ENCODE measurements around the gene DAPP1. TPM values are rescaled to one million over a fixed set of nuclear protein-coding genes. Genes with fewer than 3 reads are reported as not detected.
"Not testable (repeated sequence)": the region's sequence is repeated elsewhere in the genome, so short reads cannot be mapped to it uniquely, and the experiment has no call there.

DAPP1 gene
- total RNA-seq, 1 experiment from 2014 or later, result not detected

DNA sequence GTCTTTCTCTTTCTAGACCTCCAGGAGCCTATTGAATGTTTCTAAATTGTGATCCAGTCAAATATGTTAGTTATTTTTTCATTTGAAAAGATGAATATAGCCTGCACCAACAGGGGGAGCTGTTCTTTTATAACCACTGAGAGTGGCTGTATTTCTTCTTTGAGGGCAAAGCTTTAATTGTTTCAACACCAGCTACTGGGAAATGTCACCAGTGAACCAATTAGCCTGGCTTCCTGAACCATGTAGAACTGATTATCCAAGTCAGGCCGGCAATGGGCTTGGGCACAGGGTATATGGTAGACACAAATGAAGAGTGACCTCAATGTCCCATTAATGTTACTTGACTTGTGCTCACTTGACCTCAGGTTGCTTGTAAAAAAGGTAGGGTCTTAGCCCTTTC lies 4.8 kb upstream of the DAPP1 start:
- Histone ChIP-seq H3K27me3 (ENCODE audit: control insufficient read depth, insufficient read depth, low read length) (no peaks in the 10 kb centered on the region), H3K4me3 (ENCODE audit: insufficient read depth, low read depth, low read length) (no peak overlapping the region), H3K36me3 (replicated peaks; ENCODE audit: control insufficient read depth, insufficient read depth, low read length) (no peaks in the 10 kb centered on the region)
- DNase-seq, result no peak

DNA sequence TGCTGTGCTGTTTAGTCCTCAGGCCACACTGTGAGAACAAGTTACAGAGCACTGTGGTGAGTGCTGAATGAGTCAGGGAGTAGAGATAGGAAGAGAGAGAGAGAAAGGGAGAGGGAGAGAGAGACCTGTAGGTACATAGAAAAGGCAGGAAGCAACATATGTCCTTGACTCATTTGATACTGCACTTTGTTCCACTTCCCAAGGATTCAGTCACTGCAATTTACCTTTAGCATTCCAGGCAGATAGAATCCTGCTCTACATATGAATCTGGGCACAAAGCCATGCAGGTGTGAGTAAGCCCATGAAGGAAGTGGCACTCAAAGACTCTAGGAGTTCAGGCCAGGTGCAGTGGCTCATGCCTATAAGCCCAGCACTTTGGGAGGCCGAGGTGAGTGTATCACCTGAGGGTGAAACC lies 1.0 kb upstream of the DAPP1 start:
- no peak for DNase-seq
- no peaks in the 10 kb centered on the region for H3K27me3 ChIP-seq (ENCODE audit: control insufficient read depth, insufficient read depth, low read length)
- no peak overlapping the region for H3K4me3 ChIP-seq (ENCODE audit: insufficient read depth, low read depth, low read length)

DNA sequence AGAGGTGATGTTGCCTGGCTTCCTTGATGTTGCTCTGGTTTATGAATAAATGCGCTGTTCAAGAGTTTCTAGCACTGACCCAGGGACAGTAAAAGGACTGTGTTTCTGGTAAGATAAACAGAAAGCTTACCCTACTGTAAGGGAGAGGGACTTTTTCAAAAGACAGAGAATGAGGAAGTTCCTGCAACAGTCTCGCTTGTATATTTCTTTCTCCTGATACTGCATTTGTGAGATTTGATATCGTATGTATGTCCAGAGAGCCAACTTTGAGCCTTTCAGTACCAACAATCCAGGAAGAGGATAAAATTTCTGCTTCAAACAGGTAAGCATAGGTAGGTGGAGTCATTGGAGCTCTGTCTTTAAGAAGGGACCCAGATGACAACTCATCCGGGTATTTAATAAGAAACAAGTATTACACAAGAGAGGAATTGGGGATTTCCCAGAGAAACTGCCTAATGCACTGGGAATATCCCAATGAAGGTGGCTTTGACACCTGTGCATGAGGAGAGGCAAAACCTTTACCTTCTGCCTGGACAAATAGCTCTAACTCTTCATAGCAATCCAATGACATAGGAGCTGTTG lies 773 bp downstream of the DAPP1 start:
- H3K27me3 ChIP-seq (ENCODE audit: control insufficient read depth, insufficient read depth, low read length), result no peaks in the 10 kb centered on the region
- DNase-seq, result no peak
- H3K36me3 ChIP-seq (replicated peaks; ENCODE audit: control insufficient read depth, insufficient read depth, low read length), result no peaks in the 10 kb centered on the region
- no peak overlapping the region for H3K4me3 ChIP-seq (ENCODE audit: insufficient read depth, low read depth, low read length)

More for the DNA sequence above, 1.0 kb upstream of the DAPP1 start:
- H3K36me3 ChIP-seq (replicated peaks; ENCODE audit: control insufficient read depth, insufficient read depth, low read length), result no peaks in the 10 kb centered on the region

DNA sequence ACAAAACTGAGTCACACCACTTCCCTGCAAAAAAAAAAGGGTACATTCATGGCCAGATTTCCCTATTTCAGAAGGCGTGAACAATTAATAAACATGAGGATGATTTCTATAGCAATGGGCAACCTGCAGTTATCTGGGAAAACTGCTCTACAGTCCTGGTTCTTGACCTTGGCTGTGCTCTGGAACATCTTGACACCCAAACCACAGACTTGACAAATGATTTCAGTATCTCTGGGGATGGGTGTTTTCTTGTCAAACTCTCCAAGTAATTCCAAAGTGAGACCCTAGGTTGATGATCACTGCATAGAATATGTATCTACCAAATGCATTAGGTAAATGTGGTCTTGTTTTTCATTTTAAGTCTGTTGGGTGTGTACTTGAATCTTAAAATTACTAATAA lies 2.0 kb downstream of the DAPP1 start:
- H3K27me3 ChIP-seq (ENCODE audit: control insufficient read depth, insufficient read depth, low read length), result no peaks in the 10 kb centered on the region
- no peak for DNase-seq

DNA sequence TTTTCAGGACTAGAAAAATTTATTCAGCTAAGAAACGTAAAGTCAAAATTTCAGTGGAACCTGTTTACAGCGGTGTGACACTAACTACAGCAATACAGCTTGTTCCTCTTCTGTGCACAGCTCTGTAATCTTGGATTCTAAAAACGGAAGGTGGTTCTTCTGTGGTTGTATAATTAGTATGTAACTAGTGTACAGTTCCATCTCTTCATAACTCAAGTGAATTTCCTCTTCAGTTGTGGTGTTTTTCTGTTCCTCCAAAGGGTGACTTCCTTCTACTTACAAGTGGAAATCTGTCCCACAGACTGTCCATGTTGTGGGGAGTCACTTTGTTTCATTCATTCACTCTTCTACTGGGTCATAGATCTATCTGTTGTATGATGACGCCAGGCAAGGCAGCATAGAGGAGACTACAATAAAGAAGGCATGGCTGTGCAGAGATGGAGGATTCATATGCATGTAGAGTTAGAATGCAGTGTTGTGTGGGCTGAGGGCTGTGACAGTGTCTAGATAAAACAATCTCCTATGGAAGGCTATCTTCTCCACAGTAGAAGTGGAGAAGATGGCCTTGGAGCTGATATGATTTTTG lies 5.4 kb downstream of the DAPP1 start:
- H3K36me3 ChIP-seq (replicated peaks; ENCODE audit: control insufficient read depth, insufficient read depth, low read length), result no peaks in the 10 kb centered on the region
- no peak overlapping the region for H3K4me3 ChIP-seq (ENCODE audit: insufficient read depth, low read depth, low read length)
- H3K27me3 ChIP-seq (ENCODE audit: control insufficient read depth, insufficient read depth, low read length), result no peaks in the 10 kb centered on the region
- no peak for DNase-seq

More for the DNA sequence above, 2.0 kb downstream of the DAPP1 start:
- Histone ChIP-seq H3K36me3 (replicated peaks; ENCODE audit: control insufficient read depth, insufficient read depth, low read length) (no peaks in the 10 kb centered on the region), H3K4me3 (ENCODE audit: insufficient read depth, low read depth, low read length) (no peak overlapping the region)

DNA sequence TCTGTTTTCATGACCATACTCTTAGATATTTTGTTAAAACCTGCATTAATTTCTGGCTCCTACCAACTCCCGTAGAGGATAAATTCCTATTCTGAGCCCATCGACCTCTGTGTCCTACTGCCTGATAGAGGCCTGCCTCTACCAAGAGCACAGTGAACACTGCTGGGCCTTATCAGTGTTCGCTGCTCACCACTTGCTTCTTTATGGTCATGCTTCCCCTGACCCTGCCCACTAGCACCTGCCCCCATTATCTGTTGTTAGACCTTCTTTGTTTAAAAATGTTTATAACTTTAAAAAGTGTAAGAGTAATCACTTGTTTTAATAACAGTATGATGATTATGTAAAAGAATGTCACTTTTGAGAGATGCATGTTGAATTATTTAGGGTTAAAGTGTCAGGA lies 6.1 kb downstream of the DAPP1 start:
- no peak for DNase-seq
- no peak overlapping the region for H3K4me3 ChIP-seq (ENCODE audit: insufficient read depth, low read depth, low read length)
- H3K36me3 ChIP-seq (replicated peaks; ENCODE audit: control insufficient read depth, insufficient read depth, low read length), result no peaks in the 10 kb centered on the region
- no peaks in the 10 kb centered on the region for H3K27me3 ChIP-seq (ENCODE audit: control insufficient read depth, insufficient read depth, low read length)

DNA sequence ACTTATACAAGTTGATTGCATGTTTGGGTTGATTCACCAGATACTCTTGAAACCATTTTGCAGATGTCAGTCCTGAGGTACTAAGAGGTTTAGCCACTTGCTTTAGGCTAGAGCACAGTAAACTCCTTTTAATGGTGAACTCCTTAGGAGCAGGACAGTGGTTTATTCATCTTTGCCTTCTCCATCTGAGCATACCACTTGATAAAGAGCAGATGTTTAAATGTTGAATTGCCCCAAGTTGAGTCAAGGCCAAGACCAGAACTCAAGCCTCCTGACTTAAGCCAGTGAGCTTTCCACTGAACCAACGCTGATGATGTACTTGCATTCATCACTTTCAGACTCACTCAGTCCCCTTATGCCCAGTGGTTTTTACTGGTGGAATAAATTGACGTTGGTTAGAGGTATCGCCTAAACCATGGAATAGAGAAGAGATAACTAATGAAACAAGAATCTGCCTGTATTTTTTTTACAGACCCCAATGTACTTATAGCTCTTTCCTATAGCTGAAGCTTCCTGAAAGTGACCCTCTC lies 7.5 kb downstream of the DAPP1 start:
- DNase-seq, result no peak
- H3K36me3 ChIP-seq (replicated peaks; ENCODE audit: control insufficient read depth, insufficient read depth, low read length), result no peaks in the 10 kb centered on the region
- H3K27me3 ChIP-seq (ENCODE audit: control insufficient read depth, insufficient read depth, low read length), result no peaks in the 10 kb centered on the region
- no peak overlapping the region for H3K4me3 ChIP-seq (ENCODE audit: insufficient read depth, low read depth, low read length)

DNA sequence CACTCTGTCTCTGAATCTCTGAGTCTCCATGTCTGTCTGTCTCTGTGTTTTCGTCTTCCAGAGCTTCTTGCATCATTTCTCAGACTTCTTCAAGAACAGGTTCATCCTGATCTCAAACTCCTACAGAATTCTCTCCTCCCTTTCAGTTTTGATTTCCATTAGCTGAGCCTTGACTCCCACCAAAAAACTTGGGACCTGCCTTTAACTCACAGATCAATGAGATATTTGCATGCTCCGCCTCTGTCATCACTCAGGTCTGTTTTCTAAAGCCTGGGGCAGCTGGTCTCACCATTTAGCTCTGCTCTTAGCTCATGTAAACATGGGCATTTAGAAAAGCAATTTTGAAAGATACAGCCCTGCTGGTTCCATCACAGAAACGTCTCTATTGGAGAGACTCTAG lies 8.6 kb downstream of the DAPP1 start:
- DNase-seq, result no peak
- Histone ChIP-seq H3K4me3 (ENCODE audit: insufficient read depth, low read depth, low read length) (no peak overlapping the region), H3K36me3 (replicated peaks; ENCODE audit: control insufficient read depth, insufficient read depth, low read length) (no peaks in the 10 kb centered on the region), H3K27me3 (ENCODE audit: control insufficient read depth, insufficient read depth, low read length) (no peaks in the 10 kb centered on the region)

DNA sequence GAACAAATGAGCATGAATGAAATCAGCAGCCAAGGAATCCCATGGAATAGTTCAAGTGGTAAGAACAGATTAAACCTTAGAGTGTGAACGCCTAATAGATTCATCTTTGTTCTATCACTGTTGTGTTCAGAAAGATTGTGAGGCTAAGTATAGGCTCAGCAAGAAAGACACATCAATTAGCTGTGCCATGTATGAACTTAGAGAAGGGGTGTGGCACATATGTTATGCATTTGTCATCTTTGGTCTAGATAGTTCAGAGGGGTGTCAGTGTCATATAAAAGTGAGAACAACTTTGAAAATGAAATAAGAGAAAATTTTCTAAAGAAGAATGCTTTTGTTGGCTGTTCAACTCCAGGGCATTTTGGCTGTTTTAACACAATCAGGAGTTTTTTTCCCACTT lies 9.4 kb downstream of the DAPP1 start:
- Histone ChIP-seq H3K27me3 (ENCODE audit: control insufficient read depth, insufficient read depth, low read length) (no peaks in the 10 kb centered on the region), H3K36me3 (replicated peaks; ENCODE audit: control insufficient read depth, insufficient read depth, low read length) (no peaks in the 10 kb centered on the region), H3K4me3 (ENCODE audit: insufficient read depth, low read depth, low read length) (no peak overlapping the region)
- DNase-seq, result no peak

DNA sequence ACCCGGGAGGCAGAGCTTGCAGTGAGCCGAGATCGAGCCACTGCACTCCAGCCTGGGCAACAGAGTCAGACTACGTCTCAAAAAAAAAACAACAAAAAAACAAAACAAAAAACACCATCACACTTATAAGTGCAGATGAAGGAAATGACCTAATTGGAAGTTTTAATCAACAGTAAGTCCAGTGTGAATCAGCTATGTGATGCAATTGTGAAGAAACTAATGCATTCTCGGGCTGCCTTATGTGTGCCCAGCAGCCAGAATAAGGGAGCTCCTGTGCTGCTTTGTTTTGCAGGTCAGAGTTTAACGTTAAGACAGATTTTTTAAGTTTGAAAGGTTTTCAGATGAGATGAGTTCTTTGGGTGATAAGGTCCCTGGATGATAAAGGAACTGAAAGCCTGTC lies 10.8 kb downstream of the DAPP1 start:
- no peak overlapping the region for H3K4me3 ChIP-seq (ENCODE audit: insufficient read depth, low read depth, low read length)
- no peak for DNase-seq
- no peaks in the 10 kb centered on the region for H3K27me3 ChIP-seq (ENCODE audit: control insufficient read depth, insufficient read depth, low read length)
- H3K36me3 ChIP-seq (replicated peaks; ENCODE audit: control insufficient read depth, insufficient read depth, low read length), result no peaks in the 10 kb centered on the region

DNA sequence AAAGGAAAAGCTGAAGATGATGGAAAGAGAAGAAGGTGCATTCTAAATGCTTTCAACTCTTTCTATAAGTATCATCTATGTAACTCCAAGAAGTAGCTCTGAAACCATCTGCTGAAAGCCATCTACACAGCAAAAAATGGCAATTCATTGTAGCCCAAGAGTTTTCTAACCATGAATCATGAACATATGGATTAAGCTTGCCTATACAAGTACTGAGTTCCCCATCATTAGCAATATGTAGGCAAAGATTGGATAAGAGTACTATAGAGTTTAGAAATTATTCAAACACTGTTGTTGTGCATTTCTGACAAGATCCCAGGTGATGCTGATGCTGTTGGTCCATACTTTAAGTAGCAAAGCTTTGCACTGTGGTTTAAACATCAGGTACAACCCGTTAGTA lies 11.2 kb downstream of the DAPP1 start:
- no peaks in the 10 kb centered on the region for H3K27me3 ChIP-seq (ENCODE audit: control insufficient read depth, insufficient read depth, low read length)
- no peak for DNase-seq
- H3K36me3 ChIP-seq (replicated peaks; ENCODE audit: control insufficient read depth, insufficient read depth, low read length), result no peaks in the 10 kb centered on the region
- H3K4me3 ChIP-seq (ENCODE audit: insufficient read depth, low read depth, low read length), result no peak overlapping the region

DNA sequence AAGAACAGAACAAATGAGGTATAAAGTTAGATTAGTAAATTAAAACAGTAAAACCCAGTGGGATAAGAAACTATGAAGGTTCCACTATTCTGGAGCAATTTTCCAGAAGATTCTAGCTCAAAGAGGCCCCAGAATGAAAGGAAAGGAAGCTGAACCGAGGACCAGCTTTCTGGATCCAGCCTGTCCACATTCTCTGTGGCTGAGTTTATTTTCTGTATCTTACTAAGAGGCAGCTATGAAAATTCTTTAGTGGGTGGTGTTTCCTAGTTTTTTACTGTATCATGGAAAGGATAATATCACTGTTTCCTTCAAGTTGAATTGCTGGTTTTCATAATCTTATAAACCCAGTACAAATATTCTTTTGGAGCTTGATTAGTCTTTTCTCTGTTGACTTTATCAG lies 11.8 kb downstream of the DAPP1 start:
- no peak for DNase-seq
- H3K36me3 ChIP-seq (replicated peaks; ENCODE audit: control insufficient read depth, insufficient read depth, low read length), result no peaks in the 10 kb centered on the region
- no peak overlapping the region for H3K4me3 ChIP-seq (ENCODE audit: insufficient read depth, low read depth, low read length)
- H3K27me3 ChIP-seq (ENCODE audit: control insufficient read depth, insufficient read depth, low read length), result no peaks in the 10 kb centered on the region

DNA sequence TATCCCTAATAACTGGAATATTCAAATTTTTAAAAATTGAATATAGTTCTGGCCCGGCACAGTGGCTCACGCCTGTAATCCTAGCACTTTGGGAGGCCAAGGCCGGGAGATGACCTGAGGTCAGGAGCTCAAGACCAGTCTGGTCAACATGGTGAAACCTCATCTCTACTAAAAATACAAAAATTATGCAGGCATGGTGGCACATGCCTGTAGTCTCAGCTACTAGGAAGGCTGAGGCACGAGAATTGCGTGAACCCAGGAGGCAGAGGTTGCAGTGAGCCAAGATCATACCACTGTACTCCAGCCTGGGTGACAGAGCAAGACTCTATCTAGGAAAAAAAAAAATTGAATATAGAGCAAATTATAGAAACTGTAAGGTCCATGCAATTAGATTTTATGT lies 13.4 kb downstream of the DAPP1 start:
- not testable (repeated sequence) for DNase-seq; H3K36me3 ChIP-seq (replicated peaks; ENCODE audit: control insufficient read depth, insufficient read depth, low read length); H3K4me3 ChIP-seq (ENCODE audit: insufficient read depth, low read depth, low read length); H3K27me3 ChIP-seq (ENCODE audit: control insufficient read depth, insufficient read depth, low read length)

DNA sequence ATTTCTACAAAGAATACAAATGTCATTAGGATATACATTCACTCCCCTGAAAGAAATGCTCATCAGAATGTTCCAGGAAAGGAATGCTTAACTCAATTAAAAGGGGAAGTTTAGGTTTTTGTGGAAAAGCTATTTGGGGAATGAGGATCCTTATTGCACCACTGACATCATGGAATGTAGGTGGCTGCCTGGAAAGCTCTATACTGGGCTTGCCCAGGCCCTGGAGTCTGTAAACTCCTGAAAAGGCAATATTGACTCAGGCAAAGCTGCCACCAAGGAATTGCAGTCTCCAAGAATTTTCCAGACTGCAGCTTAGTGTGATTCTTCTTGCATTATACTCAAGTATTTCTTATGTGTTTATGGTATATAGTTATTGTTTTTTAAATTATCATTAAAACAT lies 15.7 kb downstream of the DAPP1 start:
- no peak for DNase-seq
- Histone ChIP-seq H3K27me3 (ENCODE audit: control insufficient read depth, insufficient read depth, low read length) (no peaks in the 10 kb centered on the region), H3K36me3 (replicated peaks; ENCODE audit: control insufficient read depth, insufficient read depth, low read length) (no peaks in the 10 kb centered on the region), H3K4me3 (ENCODE audit: insufficient read depth, low read depth, low read length) (no peak overlapping the region)

DNA sequence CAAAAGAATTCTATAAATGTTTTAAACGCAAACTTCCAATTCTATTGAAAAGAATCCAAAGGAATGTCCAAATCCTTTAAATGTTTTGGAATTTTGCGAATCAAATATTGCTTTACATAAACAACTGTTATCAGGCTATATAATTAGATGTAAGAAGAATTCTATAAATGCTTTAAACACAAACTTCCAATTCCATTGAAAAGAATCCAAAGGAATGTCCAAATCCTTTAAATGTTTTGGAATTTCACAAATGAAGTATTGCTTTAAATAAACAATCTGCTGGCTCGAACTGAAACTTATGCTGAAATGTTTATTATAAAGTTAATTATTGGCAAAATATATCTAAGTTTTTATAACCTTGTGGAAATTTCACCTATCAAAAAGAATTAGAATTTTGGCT lies 16.1 kb downstream of the DAPP1 start:
- Histone ChIP-seq H3K4me3 (ENCODE audit: insufficient read depth, low read depth, low read length) (no peak overlapping the region), H3K27me3 (ENCODE audit: control insufficient read depth, insufficient read depth, low read length) (no peaks in the 10 kb centered on the region), H3K36me3 (replicated peaks; ENCODE audit: control insufficient read depth, insufficient read depth, low read length) (no peaks in the 10 kb centered on the region)
- no peak for DNase-seq

DNA sequence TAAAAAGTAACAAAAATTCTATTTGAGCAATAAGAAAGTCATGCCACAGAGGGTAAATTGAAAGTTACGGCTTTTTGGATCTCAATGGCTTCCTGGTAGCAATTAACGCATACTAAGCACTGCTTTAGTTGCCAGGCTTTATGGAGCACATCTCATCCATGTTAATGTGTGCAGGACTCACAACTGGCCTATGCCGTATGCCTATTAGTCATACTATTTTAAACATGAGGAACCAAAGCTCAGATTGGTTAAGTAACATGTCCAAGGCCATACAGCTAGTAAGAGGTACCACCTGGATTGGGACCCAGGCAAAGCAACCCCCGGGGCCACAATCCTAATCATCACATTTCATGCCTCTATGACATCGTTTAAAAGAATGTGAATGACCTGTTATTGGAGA lies 17.1 kb downstream of the DAPP1 start:
- DNase-seq, result no peak

More for the DNA sequence above, 17.1 kb downstream of the DAPP1 start:
- H3K27me3 ChIP-seq (ENCODE audit: control insufficient read depth, insufficient read depth, low read length), result no peaks in the 10 kb centered on the region
- no peak overlapping the region for H3K4me3 ChIP-seq (ENCODE audit: insufficient read depth, low read depth, low read length)
- H3K36me3 ChIP-seq (replicated peaks; ENCODE audit: control insufficient read depth, insufficient read depth, low read length), result no peaks in the 10 kb centered on the region
